ENCODE measurements around the gene SCUBE1. TPM values are rescaled to one million over a fixed set of nuclear protein-coding genes. Genes with fewer than 3 reads are reported as not detected.

The SCUBE1 gene
- total and polyA plus RNA-seq, 2 of the 4 experiments (the other 2 are of a cell fraction), result not detected

- WGBS, 2 experiments (ENCODE audit: extremely low coverage in 2 of 2, insufficient read length in 1 of 2), result no CpG with 5 or more reads among the region's 9 CpGs
- POLR2A ChIA-PET (ENCODE audit: unreplicated experiment), result no interaction called here
These were observed 26.9 kb upstream of the SCUBE1 start for GRCh38 chr22:43370036-43370435.

More at GRCh38 chr22:43370036-43370435, 26.9 kb upstream of the SCUBE1 start:
- BruUV-seq (replicated peaks), result no TSS peak
- Histone ChIP-seq H3K4me2 (ENCODE audit: low read depth, low read length) (no peak overlapping the region; the same call in 1 of the 2 replicates), H3K18ac (ENCODE audit: low read depth, low read length) (no peak overlapping the region), H3K9ac (ENCODE audit: low read depth, low read length) (no peak overlapping the region), H2AK5ac (ENCODE audit: low read depth, low read length) (no peak overlapping the region), H3K27ac (ENCODE audit: insufficient read depth, low read length) (no peak overlapping the region), H3K14ac (replicated peaks; ENCODE audit: low read depth, low read length) (no peak overlapping the region), H3K79me1 (ENCODE audit: low read depth in 1 of 2, low read length in 2 of 2) (no peaks in the 10 kb centered on the region), H3K4ac (ENCODE audit: low read depth, low read length) (no peak overlapping the region), H2BK15ac (ENCODE audit: low read depth, low read length) (no peak overlapping the region), H4K91ac (ENCODE audit: insufficient read depth, low read depth, low read length) (no peak overlapping the region), H2AFZ (replicated peaks; ENCODE audit: low read length, poor library complexity) (no peak overlapping the region), H2BK5ac (ENCODE audit: low read depth, low read length, poor library complexity, severe bottlenecking) (no peak overlapping the region), H3K23ac (ENCODE audit: low read depth, low read length) (no peak overlapping the region), H4K8ac (ENCODE audit: low read depth in 2 of 2, low read length in 2 of 2) (no peak overlapping the region), H3K9me1 (ENCODE audit: insufficient read depth, low read length) (no peaks in the 10 kb centered on the region), H2BK120ac (ENCODE audit: low read depth, low read length) (no peak overlapping the region), H3K56ac (ENCODE audit: extremely low read depth, insufficient read depth, low read length) (no peak overlapping the region), H3K36me3 (ENCODE audit: control insufficient read depth, insufficient read depth, low read length) (no peaks in the 10 kb centered on the region), H3K27me3 (ENCODE audit: control insufficient read depth, insufficient read depth, low read length) (peaks cover 8% of the 10 kb centered on the region), H3K4me1 (ENCODE audit: control insufficient read depth, insufficient read depth, low read length) (no peaks in the 10 kb centered on the region), H2AK9ac (replicated peaks; ENCODE audit: low read depth, low read length, poor library complexity) (no peak overlapping the region), H4K5ac (ENCODE audit: low read depth, low read length) (no peak overlapping the region), H4K20me1 (ENCODE audit: insufficient read depth, low read length) (no peaks in the 10 kb centered on the region), H3K9me3 (ENCODE audit: control insufficient read depth, insufficient read depth, low read length) (peaks cover 5% of the 10 kb centered on the region), H3K4me3 (ENCODE audit: insufficient read depth, low read depth, low read length) (no peak overlapping the region), H2BK20ac (ENCODE audit: low read depth, low read length) (no peak overlapping the region)
- in situ Hi-C loops (cut with MboI; ENCODE audit: low sequenced_read_pairs), result loop anchor here (10.0 kb wide), 1 partner anchor 95 kb away; no protein-coding TSS in a partner anchor
- ATAC-seq (ENCODE audit: low read depth) (no peak), DNase-seq (no peak)
- dilution Hi-C loops (cut with HindIII; ENCODE audit: low sequenced_read_pairs, unreplicated experiment), result no loop called here
- CTCF ChIA-PET, result no interaction called here
- intact Hi-C loops (cut with micrococcal nuclease), result no loop called here
- TF ChIP-seq MXI1 (IDR thresholded peaks at IDR 0.05; ENCODE audit: borderline replicate concordance, low read depth, low read length), result no peak
- TF ChIP-seq RFX5 (IDR thresholded peaks at IDR 0.05; ENCODE audit: low read depth, low read length), result no peak
- TF ChIP-seq ELK1 (IDR thresholded peaks at IDR 0.05; ENCODE audit: borderline replicate concordance, low read depth, low read length), result no peak
- TF ChIP-seq RAD21 (IDR thresholded peaks at IDR 0.05; ENCODE audit: low read length), result no peak
- no peak for TF ChIP-seq BHLHE40 (IDR thresholded peaks at IDR 0.05; ENCODE audit: low read depth, low read length)
- TF ChIP-seq USF2 (IDR thresholded peaks at IDR 0.05; ENCODE audit: low read depth, low read length), result no peak
- no peak for TF ChIP-seq SMC3 (IDR thresholded peaks at IDR 0.05; ENCODE audit: low read depth, low read length)
- no peak for TF ChIP-seq CEBPB (IDR thresholded peaks at IDR 0.05; ENCODE audit: low read depth, low read length)
- no peak for TF ChIP-seq NFE2L2 (IDR thresholded peaks at IDR 0.05; ENCODE audit: low read depth, low read length)
- TF ChIP-seq MAFK (IDR thresholded peaks at IDR 0.05; ENCODE audit: low read depth, low read length), result no peak
- TF ChIP-seq CHD1 (IDR thresholded peaks at IDR 0.05; ENCODE audit: low read depth, low read length), result no peak
- no peak for TF ChIP-seq RCOR1 (IDR thresholded peaks at IDR 0.05; ENCODE audit: insufficient replicate concordance, low read length)
- no peak for TF ChIP-seq FOS (IDR thresholded peaks at IDR 0.05; ENCODE audit: low read depth, low read length)
- no peak for TF ChIP-seq POLR2A (IDR thresholded peaks at IDR 0.05; ENCODE audit: low read depth, low read length)
- no peak for TF ChIP-seq MAZ (IDR thresholded peaks at IDR 0.05; ENCODE audit: borderline replicate concordance, low read depth, low read length)
- TF ChIP-seq CTCF (conservative IDR thresholded peaks at IDR 0.05; ENCODE audit: low read depth, low read length), result no peak

All from IMR-90 (cell line).